ENCODE measurements around the gene SPECC1.
"Not testable (repeated sequence)": the region's sequence is repeated elsewhere in the genome, so short reads cannot be mapped to it uniquely, and the experiment has no call there.

The SPECC1 gene

DNA sequence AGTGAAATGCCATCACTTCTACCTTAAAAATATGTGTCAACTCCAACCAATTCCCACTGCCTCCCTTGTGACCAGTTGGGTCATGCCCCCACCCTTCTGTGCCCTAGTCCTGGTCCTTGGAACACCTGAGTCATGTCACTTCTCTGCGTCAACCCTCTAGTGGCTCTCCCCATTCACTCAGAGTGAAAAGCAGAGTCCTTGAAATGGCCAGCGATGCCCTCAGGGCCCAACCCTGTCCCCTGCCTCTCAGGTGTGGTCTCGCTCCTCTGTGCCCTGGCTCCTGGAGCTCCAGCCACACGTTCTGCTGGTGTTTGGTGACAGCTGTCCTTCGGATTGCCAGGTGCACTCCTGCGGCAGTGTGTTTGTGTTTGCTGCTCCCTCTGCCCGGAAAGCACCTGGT, 89.2 kb downstream of the SPECC1 start:
- TF ChIP-seq, protein P1, sequence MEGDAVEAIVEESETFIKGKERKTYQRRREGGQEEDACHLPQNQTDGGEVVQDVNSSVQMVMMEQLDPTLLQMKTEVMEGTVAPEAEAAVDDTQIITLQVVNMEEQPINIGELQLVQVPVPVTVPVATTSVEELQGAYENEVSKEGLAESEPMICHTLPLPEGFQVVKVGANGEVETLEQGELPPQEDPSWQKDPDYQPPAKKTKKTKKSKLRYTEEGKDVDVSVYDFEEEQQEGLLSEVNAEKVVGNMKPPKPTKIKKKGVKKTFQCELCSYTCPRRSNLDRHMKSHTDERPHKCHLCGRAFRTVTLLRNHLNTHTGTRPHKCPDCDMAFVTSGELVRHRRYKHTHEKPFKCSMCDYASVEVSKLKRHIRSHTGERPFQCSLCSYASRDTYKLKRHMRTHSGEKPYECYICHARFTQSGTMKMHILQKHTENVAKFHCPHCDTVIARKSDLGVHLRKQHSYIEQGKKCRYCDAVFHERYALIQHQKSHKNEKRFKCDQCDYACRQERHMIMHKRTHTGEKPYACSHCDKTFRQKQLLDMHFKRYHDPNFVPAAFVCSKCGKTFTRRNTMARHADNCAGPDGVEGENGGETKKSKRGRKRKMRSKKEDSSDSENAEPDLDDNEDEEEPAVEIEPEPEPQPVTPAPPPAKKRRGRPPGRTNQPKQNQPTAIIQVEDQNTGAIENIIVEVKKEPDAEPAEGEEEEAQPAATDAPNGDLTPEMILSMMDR (IDR thresholded peaks at IDR 0.05; ENCODE audit: unreplicated experiment in 3 of 3): no peak
- Mint-ChIP-seq H3K4me3 (no peak overlapping the region), H3K36me3 (ENCODE audit: low read depth) (no peaks in the 10 kb centered on the region), H3K27ac (no peak overlapping the region), H3K27me3 (ENCODE audit: low read depth) (peaks cover 30% of the 10 kb centered on the region), H3K4me1 (peaks cover 12% of the 10 kb centered on the region), H3K9me3 (no peaks in the 10 kb centered on the region)

DNA sequence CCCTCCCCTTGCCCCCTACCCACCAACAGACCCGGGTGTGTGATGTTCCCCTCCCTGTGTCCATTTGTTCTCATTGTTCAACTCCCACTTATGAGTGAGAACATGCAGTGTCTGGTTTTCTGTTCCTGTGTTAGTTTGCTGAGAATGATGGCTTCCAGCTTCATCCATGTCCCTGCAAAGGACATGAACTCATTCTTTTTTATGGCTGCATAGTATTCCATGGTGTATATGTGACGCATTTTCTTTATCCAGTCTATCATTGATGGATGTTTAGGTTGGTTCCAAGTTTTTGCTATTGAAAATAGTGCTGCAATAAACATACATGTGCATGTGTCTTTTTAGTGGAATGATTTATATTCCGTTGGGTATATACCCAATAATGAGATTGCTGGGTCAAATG, 91.6 kb downstream of the SPECC1 start:
- not testable (repeated sequence) for H3K4me3 Mint-ChIP-seq; H3K9me3 Mint-ChIP-seq; H3K36me3 Mint-ChIP-seq (ENCODE audit: low read depth); H3K27ac Mint-ChIP-seq; H3K4me1 Mint-ChIP-seq
- peaks cover 28% of the 10 kb centered on the region for H3K27me3 Mint-ChIP-seq (ENCODE audit: low read depth)

DNA sequence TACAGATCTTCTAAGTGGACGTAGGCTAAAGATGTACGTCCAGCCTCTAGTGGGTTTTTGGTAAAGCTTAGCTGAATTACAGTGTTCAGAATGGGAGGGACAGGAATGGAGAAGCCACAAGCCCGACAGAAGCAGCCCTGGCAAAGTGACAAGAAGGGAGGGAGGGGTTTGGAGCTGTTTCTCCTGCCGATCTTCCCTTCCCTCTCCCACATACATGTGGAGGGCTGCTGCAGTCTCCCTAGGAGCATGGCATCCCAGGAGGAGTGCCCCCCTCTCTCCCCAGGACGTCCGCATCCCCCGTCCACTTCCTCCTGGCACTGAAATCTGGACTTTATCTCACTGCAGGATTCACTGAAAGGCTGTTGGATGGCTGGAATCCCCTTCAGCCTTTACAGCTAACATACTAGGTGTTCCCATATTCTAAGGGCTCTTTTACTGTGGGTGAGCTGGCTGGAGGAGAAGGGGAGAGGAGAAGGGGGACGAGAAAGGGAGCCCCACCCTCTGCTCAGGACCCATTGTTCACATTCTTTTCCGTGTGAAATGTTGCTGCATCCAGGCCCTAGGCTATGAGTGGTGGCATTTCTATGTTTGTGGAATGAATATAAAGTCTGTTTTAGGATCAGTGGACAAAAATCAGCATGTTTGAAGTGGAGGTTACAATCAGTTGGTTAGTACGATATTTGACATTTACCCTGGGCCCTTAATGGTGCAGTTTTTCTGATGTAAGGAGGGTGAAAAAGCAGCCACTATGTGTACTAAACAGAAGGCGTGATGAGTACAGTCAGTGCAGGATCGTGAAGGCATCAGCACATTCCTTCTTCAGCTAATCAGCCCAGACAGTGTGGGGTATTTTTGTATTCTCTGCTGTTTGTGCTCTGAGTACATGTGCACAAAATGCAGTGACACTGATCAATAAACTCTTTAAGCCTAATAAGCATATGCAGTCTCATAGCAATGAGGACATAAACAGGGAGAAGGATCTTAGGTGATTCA, 94.6 kb downstream of the SPECC1 start:
- H3K36me3 Mint-ChIP-seq (ENCODE audit: low read depth): no peaks in the 10 kb centered on the region
- peaks cover 24% of the 10 kb centered on the region for H3K27me3 Mint-ChIP-seq (ENCODE audit: low read depth)
- H3K27ac Mint-ChIP-seq: peak overlapping the region; percentile 37 to 78 (median 71)
- TF ChIP-seq, protein P1 (IDR thresholded peaks at IDR 0.05; ENCODE audit: unreplicated experiment in 3 of 3): no peak
- H3K9me3 Mint-ChIP-seq: no peaks in the 10 kb centered on the region
- H3K4me1 Mint-ChIP-seq: no peaks in the 10 kb centered on the region
- no peak overlapping the region for H3K4me3 Mint-ChIP-seq

DNA sequence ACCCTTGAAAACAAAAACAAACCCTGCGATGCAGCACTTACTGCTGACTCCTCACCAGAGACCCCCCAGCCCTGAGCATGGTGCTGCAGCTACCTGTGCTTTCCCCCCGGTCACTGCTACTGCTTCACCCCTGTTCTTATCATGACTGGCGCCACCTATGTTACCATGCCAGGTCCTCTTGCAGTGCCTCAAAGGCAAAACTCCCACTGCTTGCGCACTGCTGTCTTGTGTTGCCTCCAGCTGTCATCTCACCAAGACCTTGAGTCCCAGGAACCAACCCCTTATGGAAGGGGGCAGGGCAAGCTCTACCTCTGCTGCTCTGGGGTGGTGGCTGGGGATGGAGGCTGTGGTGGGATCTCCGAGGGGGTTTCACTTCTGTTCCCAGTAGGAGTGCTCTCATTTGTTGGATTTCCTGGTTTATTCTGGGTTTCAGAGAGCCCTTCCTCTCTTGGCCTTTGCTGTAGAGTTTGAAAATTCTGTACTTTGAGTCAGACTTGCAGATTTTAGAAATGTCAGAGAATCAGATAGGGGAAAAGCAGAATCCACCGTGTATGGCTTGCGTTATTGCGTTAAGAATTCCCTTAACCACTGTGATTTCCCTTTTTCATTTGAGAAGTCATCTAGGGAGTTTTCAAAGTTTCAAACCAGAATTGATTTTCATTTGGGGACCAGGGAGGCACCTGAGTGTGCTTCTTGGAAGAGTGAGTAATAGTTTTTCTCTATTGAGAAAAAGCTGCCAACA, 96.6 kb downstream of the SPECC1 start:
- Mint-ChIP-seq H3K27ac (no peak overlapping the region), H3K27me3 (ENCODE audit: low read depth) (peaks cover 27% of the 10 kb centered on the region), H3K9me3 (no peaks in the 10 kb centered on the region), H3K4me1 (no peaks in the 10 kb centered on the region), H3K36me3 (ENCODE audit: low read depth) (no peaks in the 10 kb centered on the region), H3K4me3 (no peak overlapping the region)
- TF ChIP-seq, protein P1 (IDR thresholded peaks at IDR 0.05; ENCODE audit: unreplicated experiment in 3 of 3): no peak

DNA sequence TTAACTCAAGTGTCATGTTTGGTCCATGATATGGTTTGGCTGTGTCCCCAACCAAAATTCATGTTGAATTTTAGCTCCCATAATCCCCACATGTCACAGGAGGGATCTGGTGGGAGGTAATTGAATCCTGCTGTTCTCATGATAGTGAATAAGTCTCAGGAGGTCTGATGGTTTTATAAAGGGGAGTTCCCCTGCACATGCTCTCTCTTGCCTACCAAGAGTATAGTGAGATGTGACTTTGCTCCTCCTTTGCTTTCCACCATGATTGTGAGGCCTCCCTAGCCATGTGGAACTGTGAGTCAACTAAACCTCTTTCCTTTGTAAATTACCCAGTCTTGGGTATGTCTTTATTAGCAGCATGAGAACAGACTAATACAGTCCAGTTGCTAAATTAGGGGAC, 97.3 kb downstream of the SPECC1 start:
- not testable (repeated sequence) for H3K36me3 Mint-ChIP-seq (ENCODE audit: low read depth); H3K9me3 Mint-ChIP-seq; H3K4me3 Mint-ChIP-seq; H3K27ac Mint-ChIP-seq; H3K4me1 Mint-ChIP-seq
- H3K27me3 Mint-ChIP-seq (ENCODE audit: low read depth): peaks cover 23% of the 10 kb centered on the region

DNA sequence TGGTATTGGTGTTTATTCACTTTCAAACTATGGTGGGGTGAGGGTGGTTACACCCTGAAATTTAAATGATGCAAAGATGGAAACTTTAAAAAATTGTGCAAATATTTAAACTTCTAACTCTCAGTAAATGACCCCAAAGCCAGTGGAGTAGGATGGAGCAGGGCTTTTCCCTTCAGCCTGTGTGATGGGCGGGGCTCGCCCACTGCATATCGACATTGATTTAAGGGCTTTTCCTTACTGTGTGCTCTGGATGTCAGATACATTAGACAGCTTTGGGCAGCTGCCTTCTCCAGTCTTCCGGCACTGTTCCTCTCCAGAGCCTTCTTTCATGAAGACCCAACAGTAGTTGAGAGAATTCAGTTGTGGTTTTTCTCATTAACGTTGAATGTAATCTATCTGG, 99.9 kb downstream of the SPECC1 start:
- no peak overlapping the region for H3K27ac Mint-ChIP-seq
- H3K4me3 Mint-ChIP-seq: no peak overlapping the region
- peaks cover 10% of the 10 kb centered on the region for H3K27me3 Mint-ChIP-seq (ENCODE audit: low read depth)
- H3K36me3 Mint-ChIP-seq (ENCODE audit: low read depth): no peaks in the 10 kb centered on the region
- no peaks in the 10 kb centered on the region for H3K9me3 Mint-ChIP-seq
- no peaks in the 10 kb centered on the region for H3K4me1 Mint-ChIP-seq
- TF ChIP-seq, protein P1 (IDR thresholded peaks at IDR 0.05; ENCODE audit: unreplicated experiment in 3 of 3): no peak
